HL-60 (cell line): ENCODE measurements around the gene SLC23A2.

ENCODE experiments used
- DNase-seq, 2 experiments: peaks; one replicate each; pipeline ENCODE4 v3.0.0-alpha.2; 2010 to 2020; ENCODE audit warnings: low read depth in 1 of 2, low spot score in 1 of 2
- H3K27ac ChIP-seq: fragments of 250-450 bp; sonication (Bioruptor Pico); replicated peaks from 2 replicates; pipeline ENCODE4 v1.5.1; 2020; ENCODE audit warnings: mild to moderate bottlenecking, moderate library complexity
- H3K27me3 ChIP-seq: fragments of 250-450 bp; sonication (Bioruptor Pico); 2 replicates; pipeline ENCODE4 v1.5.1; 2021; ENCODE audit warnings: mild to moderate bottlenecking, moderate library complexity; ENCODE audit not compliant: insufficient read depth, poor library complexity, severe bottlenecking
- H3K4me3 ChIP-seq: replicated peaks from 2 replicates; pipeline ENCODE4 v1.5.1; 2011; ENCODE audit warnings: mild to moderate bottlenecking, control low read depth, low read length; ENCODE audit not compliant: insufficient read depth
- CTCF ChIP-seq: IDR thresholded peaks from one replicate; pipeline ENCODE4 v1.5.1; 2011; ENCODE audit warnings: low read length, control low read depth, inconsistent platforms; ENCODE audit not compliant: insufficient read depth
- GABPA ChIP-seq: IDR thresholded peaks from 2 replicates; pipeline ENCODE4 v1.6.1; 2012; ENCODE audit warnings: low read depth
- POLR2AphosphoS5 ChIP-seq: IDR thresholded peaks from 2 replicates; pipeline ENCODE4 v1.6.1; 2012; ENCODE audit warnings: low read depth
- SPI1 ChIP-seq: IDR thresholded peaks from 2 replicates; pipeline ENCODE4 v1.6.1; 2012; ENCODE audit warnings: low read depth, mild to moderate bottlenecking, borderline replicate concordance
- TF ChIP-seq, protein P1 (sequence below): IDR thresholded peaks from 2 replicates; pipeline ENCODE4 v1.6.1; 2012; ENCODE audit warnings: low read depth; ENCODE audit not compliant: insufficient replicate concordance

Gene SLC23A2

GRCh38 chr20:4844751-4845465 lies 156.4 kb downstream of the SLC23A2 start:
- Histone ChIP-seq H3K27ac (peak overlapping the region; percentile 77), H3K27me3 (no peaks in the 10 kb centered on the region), H3K4me3 (peak overlapping the region; percentile 15)
- TF ChIP-seq, protein P1, sequence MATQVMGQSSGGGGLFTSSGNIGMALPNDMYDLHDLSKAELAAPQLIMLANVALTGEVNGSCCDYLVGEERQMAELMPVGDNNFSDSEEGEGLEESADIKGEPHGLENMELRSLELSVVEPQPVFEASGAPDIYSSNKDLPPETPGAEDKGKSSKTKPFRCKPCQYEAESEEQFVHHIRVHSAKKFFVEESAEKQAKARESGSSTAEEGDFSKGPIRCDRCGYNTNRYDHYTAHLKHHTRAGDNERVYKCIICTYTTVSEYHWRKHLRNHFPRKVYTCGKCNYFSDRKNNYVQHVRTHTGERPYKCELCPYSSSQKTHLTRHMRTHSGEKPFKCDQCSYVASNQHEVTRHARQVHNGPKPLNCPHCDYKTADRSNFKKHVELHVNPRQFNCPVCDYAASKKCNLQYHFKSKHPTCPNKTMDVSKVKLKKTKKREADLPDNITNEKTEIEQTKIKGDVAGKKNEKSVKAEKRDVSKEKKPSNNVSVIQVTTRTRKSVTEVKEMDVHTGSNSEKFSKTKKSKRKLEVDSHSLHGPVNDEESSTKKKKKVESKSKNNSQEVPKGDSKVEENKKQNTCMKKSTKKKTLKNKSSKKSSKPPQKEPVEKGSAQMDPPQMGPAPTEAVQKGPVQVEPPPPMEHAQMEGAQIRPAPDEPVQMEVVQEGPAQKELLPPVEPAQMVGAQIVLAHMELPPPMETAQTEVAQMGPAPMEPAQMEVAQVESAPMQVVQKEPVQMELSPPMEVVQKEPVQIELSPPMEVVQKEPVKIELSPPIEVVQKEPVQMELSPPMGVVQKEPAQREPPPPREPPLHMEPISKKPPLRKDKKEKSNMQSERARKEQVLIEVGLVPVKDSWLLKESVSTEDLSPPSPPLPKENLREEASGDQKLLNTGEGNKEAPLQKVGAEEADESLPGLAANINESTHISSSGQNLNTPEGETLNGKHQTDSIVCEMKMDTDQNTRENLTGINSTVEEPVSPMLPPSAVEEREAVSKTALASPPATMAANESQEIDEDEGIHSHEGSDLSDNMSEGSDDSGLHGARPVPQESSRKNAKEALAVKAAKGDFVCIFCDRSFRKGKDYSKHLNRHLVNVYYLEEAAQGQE, result no peak
- TF ChIP-seq SPI1, result no peak
- TF ChIP-seq GABPA, result 0 out of 2 replicates have a peak, but pooled peaks have one; percentile 13
- no peak for TF ChIP-seq CTCF
- peak; percentile 36; the same call in 1 of the 2 replicates for TF ChIP-seq POLR2AphosphoS5
- DNase-seq, result peak in 1 of 2 experiments; percentile 71

GRCh38 chr20:4844325-4844724 lies 157.0 kb downstream of the SLC23A2 start:
- Histone ChIP-seq H3K27ac (peak overlapping the region; percentile 25; the same call in 1 of the 2 replicates), H3K4me3 (no peak overlapping the region), H3K27me3 (no peaks in the 10 kb centered on the region)
- no peak for DNase-seq
- TF ChIP-seq CTCF (no peak), POLR2AphosphoS5 (no peak), GABPA (no peak), SPI1 (no peak)
- TF ChIP-seq, protein P1, result no peak

- H3K27me3 ChIP-seq, result no peaks in the 10 kb centered on the region
- DNase-seq, result no peak
- no peak overlapping the region for H3K27ac ChIP-seq
- TF ChIP-seq GABPA (no peak), CTCF (no peak), SPI1 (no peak), POLR2AphosphoS5 (no peak)
- TF ChIP-seq, protein P1, result no peak
- no peak overlapping the region for H3K4me3 ChIP-seq
These were observed 160.5 kb downstream of the SLC23A2 start for GRCh38 chr20:4840801-4841200.
